ENCODE data around the gene PTPN5. TPM values are rescaled to one million over a fixed set of nuclear protein-coding genes. Genes with fewer than 3 reads are reported as not detected.

PTPN5 gene
- total and polyA plus RNA-seq, 2 donors from 2014 or later: 0.17 TPM; not detected in 1

- peak in 1 of 5 donors; percentile 6 for DNase-seq
- no peak overlapping the region for H3K27ac ChIP-seq (ENCODE audit: low read depth in 2 of 2, low read length in 2 of 2)
- TF ChIP-seq CTCF (IDR thresholded peaks at IDR 0.05; ENCODE audit: borderline replicate concordance, extremely low read depth, insufficient read depth): no peak
- intact Hi-C loops (cut with DNase I): no loop called here
- no peak for FAIRE-seq
- no peak overlapping the region for H3K9ac ChIP-seq (ENCODE audit: low read length in 3 of 3)
- H3K27me3 ChIP-seq (ENCODE audit: control insufficient read depth, insufficient read depth, low read length): no peaks in the 10 kb centered on the region
- H3K36me3 ChIP-seq (ENCODE audit: control insufficient read depth in 2 of 3, insufficient read depth in 3 of 3, low read length in 3 of 3): no peaks in the 10 kb centered on the region
- no peak overlapping the region for H3K4me3 ChIP-seq (ENCODE audit: low read length in 3 of 3)
- H3K9me3 ChIP-seq (ENCODE audit: control insufficient read depth in 2 of 3, insufficient read depth in 1 of 3, low read length in 3 of 3): no peaks in the 10 kb centered on the region
- no peaks in the 10 kb centered on the region for H3K4me1 ChIP-seq (ENCODE audit: control insufficient read depth in 2 of 3, insufficient read depth in 2 of 3, low read depth in 1 of 3, low read length in 3 of 3)
Observed at GRCh38 chr11:18774801-18775200, 16.8 kb downstream of the PTPN5 start.

DNA sequence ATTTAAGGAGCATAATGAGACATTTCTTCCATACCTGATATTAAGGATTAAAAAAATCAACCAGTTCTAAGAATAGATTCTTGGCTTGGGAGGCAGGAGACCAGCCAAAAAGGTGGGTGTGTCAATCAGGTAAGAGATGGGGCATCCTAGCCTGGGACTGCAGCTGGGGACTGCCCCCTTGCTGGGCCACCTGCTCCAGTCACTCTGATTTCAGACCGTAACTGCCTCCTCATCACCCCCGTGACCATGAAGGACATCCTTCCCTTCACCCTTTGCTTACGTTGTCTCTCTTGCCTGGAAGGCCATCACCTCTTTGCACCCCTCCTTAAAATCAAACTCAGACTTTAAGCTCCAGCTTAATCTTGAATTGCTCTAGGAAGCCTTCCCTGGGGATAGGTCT lies 17.9 kb downstream of the PTPN5 start:
- no peak overlapping the region for H3K9ac ChIP-seq (ENCODE audit: low read length in 3 of 3)
- FAIRE-seq: no peak
- H3K36me3 ChIP-seq (ENCODE audit: control insufficient read depth in 2 of 3, insufficient read depth in 3 of 3, low read length in 3 of 3): no peaks in the 10 kb centered on the region
- intact Hi-C loops (cut with DNase I): no loop called here
- H3K9me3 ChIP-seq (ENCODE audit: control insufficient read depth in 2 of 3, insufficient read depth in 1 of 3, low read length in 3 of 3): no peaks in the 10 kb centered on the region
- no peaks in the 10 kb centered on the region for H3K4me1 ChIP-seq (ENCODE audit: control insufficient read depth in 2 of 3, insufficient read depth in 2 of 3, low read depth in 1 of 3, low read length in 3 of 3)
- no peak overlapping the region for H3K4me3 ChIP-seq (ENCODE audit: low read length in 3 of 3)
- DNase-seq: peak in 1 of 5 donors; percentile 15
- H3K27me3 ChIP-seq (ENCODE audit: control insufficient read depth, insufficient read depth, low read length): no peaks in the 10 kb centered on the region
- H3K27ac ChIP-seq (ENCODE audit: low read depth in 2 of 2, low read length in 2 of 2): no peak overlapping the region
- no peak for TF ChIP-seq CTCF (IDR thresholded peaks at IDR 0.05; ENCODE audit: borderline replicate concordance, extremely low read depth, insufficient read depth)

DNA sequence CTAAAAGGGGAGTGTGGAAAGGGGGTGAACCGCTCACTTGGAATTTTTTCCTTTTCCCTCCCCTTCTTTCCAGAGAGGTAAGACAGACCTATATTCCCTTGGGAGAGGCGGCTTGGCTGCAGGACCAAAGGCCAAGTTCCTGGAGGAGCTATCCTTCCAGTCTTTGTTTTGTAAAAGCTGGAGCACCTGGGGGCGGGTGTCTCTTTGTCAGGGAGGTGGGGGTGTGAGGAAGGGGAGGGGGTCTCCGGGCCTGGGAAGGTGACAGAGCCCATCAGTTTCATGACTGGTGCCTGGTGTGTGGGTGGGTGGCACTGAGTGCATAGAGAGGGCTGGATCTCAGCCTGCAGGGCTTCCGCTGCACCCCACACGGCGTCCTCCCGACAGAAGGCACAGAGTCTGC lies 18.5 kb downstream of the PTPN5 start:
- no peak overlapping the region for H3K27ac ChIP-seq (ENCODE audit: low read depth in 2 of 2, low read length in 2 of 2)
- intact Hi-C loops (cut with DNase I): no loop called here
- DNase-seq: peak in 1 of 5 donors; percentile 38
- no peak overlapping the region for H3K9ac ChIP-seq (ENCODE audit: low read length in 3 of 3)
- no peak overlapping the region for H3K4me3 ChIP-seq (ENCODE audit: low read length in 3 of 3)
- H3K9me3 ChIP-seq (ENCODE audit: control insufficient read depth in 2 of 3, insufficient read depth in 1 of 3, low read length in 3 of 3): no peaks in the 10 kb centered on the region
- H3K36me3 ChIP-seq (ENCODE audit: control insufficient read depth in 2 of 3, insufficient read depth in 3 of 3, low read length in 3 of 3): no peaks in the 10 kb centered on the region
- H3K4me1 ChIP-seq (ENCODE audit: control insufficient read depth in 2 of 3, insufficient read depth in 2 of 3, low read depth in 1 of 3, low read length in 3 of 3): no peaks in the 10 kb centered on the region
- no peak for TF ChIP-seq CTCF (IDR thresholded peaks at IDR 0.05; ENCODE audit: borderline replicate concordance, extremely low read depth, insufficient read depth)
- no peaks in the 10 kb centered on the region for H3K27me3 ChIP-seq (ENCODE audit: control insufficient read depth, insufficient read depth, low read length)
- FAIRE-seq: no peak

DNA sequence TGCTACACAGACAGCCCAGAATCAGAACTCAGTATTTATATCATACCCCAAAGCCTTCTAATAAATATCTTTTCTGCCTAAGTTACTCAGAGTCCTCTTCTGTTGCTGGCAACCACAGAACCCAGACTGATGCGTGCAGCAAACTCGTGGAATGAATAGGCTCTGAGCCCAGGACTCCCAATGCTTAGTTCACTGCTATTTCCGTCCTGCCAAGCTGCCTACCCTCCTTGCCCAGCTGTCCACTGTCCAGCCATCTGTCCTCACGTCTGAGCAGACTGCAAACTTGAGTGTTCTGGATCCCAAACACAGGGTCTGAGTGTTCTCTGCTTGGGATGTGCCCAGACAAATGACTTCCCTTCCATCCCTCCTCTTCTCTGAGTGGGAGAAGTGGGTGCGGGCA lies 19.4 kb downstream of the PTPN5 start:
- no peaks in the 10 kb centered on the region for H3K36me3 ChIP-seq (ENCODE audit: control insufficient read depth in 2 of 3, insufficient read depth in 3 of 3, low read length in 3 of 3)
- no peak overlapping the region for H3K27ac ChIP-seq (ENCODE audit: low read depth in 2 of 2, low read length in 2 of 2)
- no peaks in the 10 kb centered on the region for H3K4me1 ChIP-seq (ENCODE audit: control insufficient read depth in 2 of 3, insufficient read depth in 2 of 3, low read depth in 1 of 3, low read length in 3 of 3)
- no peaks in the 10 kb centered on the region for H3K9me3 ChIP-seq (ENCODE audit: control insufficient read depth in 2 of 3, insufficient read depth in 1 of 3, low read length in 3 of 3)
- DNase-seq: peak in 1 of 5 donors; percentile 12
- FAIRE-seq: no peak
- intact Hi-C loops (cut with DNase I): no loop called here
- no peak for TF ChIP-seq CTCF (IDR thresholded peaks at IDR 0.05; ENCODE audit: borderline replicate concordance, extremely low read depth, insufficient read depth)
- no peak overlapping the region for H3K4me3 ChIP-seq (ENCODE audit: low read length in 3 of 3)
- no peaks in the 10 kb centered on the region for H3K27me3 ChIP-seq (ENCODE audit: control insufficient read depth, insufficient read depth, low read length)
- no peak overlapping the region for H3K9ac ChIP-seq (ENCODE audit: low read length in 3 of 3)
